NCI-H1436 treated with DMSO at 0.1 percent for 48 hours (cell line): ENCODE measurements around the gene EPC2.

Experiments
- DNase-seq: peaks from one replicate; lab custom pipeline; 2025; lab: John Stamatoyannopoulos, UW

The EPC2 gene, protein sequence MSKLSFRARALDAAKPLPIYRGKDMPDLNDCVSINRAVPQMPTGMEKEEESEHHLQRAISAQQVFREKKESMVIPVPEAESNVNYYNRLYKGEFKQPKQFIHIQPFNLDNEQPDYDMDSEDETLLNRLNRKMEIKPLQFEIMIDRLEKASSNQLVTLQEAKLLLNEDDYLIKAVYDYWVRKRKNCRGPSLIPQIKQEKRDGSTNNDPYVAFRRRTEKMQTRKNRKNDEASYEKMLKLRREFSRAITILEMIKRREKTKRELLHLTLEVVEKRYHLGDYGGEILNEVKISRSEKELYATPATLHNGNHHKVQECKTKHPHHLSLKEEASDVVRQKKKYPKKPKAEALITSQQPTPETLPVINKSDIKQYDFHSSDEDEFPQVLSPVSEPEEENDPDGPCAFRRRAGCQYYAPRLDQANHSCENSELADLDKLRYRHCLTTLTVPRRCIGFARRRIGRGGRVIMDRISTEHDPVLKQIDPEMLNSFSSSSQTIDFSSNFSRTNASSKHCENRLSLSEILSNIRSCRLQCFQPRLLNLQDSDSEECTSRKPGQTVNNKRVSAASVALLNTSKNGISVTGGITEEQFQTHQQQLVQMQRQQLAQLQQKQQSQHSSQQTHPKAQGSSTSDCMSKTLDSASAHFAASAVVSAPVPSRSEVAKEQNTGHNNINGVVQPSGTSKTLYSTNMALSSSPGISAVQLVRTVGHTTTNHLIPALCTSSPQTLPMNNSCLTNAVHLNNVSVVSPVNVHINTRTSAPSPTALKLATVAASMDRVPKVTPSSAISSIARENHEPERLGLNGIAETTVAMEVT

DNA sequence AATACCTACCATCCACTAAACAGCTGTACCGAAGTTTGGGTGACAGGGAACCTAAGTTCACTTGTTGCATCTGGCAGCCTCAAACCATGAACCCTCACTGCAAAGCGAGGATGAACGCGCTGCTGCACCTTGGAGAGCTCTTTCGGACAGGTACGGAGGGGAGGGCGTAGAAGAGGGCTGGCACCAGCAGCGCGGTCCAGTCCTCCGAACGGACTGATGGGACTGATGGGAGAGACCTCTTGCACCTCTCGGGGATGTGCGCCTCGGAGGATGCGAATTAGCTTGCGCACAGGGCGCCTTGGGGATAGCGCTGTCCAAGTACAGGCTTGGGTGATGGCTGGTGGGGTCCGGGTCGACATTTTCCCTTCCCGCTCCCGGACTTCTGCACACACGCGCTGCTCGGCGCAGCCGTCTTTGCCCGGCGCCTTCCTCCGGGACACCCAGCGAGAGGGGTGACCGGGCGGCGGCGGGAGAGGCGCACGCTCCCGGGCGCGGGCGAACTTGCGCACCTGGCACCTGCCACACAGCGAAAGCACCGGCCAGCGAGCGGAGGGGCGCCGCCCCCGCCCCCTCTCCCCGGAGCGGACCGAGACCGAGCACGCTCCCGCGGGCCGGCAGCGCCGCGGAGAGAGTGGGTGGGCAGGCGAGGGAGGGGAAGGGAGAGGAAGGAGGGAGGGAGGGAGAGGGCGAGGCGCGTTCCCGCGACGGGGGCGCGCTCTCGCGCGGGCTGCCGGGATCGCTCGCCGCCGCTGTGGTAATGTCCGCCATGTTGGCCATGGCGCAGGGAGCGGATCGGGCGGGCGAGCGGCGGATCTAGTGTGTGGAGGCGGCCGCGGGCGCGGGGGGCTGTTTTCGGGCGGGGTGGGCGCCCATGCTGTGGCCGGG lies at the start of gene EPC2:
Gene EPC2, plus strand, starts transcription at position 754 of the 885 bp plus-strand sequence. CDS start 267 bp downstream, outside the sequence.
- no peak for DNase-seq

DNA sequence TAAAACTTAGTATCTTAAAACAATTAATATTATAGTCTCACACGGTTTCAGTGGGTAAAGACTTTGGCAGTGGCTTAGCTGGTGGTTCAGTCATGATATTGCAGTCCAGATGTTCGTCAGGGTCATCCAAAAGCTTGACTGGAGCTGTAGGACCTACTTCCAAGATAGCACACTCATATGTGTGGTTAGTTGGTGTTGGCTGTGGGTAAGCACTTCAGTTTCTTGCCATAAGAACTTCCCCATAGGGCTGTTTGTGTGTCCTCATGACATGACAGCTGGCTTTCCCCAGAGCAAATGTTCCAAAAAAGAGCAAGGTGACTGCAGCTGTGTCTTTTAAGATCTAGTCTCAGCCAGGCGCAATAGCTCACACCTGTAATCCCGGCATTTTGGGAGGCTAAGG lies 48.5 kb upstream of the EPC2 start:
- no peak for DNase-seq

DNA sequence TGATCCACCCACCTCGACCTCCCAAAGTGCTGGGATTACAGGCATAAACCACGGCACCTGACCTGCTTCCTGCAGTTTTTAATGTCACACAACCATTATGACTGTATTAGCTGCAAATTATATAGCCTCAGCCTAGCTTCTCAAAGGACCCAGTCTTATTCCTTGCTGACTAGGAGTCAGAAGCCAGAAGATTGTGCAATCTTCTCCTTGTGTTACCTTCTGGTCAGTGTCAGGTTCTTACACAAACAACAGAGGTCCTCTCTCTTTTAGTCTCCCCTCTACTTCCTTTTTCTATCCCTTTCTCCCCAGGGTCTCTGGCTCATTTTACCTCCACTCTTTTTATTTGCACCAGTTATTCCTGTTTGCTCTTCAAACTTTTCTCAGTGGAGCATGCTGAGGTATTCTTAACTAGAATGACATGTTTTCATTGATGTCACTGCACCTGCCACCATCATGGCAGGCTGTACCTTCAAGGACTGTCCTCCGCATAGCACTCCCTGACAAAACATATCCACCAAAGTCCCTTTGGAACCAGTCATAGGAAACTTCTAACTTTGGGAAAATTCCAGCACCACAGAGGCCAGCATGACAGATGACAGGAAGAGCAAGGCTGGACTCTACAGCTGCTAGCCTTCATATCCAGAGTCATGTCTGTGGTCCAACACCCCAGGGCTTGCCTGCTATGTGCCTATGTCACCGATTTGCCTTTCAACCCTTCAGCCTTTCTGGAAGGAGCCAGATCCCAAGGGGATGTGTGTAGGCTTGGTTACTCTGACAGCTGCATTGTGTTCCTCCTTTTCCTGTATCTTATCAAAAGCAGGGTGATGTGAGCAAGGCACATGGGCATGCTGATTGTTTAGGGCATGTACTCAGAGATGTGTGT lies 45.2 kb upstream of the EPC2 start:
- no peak for DNase-seq

DNA sequence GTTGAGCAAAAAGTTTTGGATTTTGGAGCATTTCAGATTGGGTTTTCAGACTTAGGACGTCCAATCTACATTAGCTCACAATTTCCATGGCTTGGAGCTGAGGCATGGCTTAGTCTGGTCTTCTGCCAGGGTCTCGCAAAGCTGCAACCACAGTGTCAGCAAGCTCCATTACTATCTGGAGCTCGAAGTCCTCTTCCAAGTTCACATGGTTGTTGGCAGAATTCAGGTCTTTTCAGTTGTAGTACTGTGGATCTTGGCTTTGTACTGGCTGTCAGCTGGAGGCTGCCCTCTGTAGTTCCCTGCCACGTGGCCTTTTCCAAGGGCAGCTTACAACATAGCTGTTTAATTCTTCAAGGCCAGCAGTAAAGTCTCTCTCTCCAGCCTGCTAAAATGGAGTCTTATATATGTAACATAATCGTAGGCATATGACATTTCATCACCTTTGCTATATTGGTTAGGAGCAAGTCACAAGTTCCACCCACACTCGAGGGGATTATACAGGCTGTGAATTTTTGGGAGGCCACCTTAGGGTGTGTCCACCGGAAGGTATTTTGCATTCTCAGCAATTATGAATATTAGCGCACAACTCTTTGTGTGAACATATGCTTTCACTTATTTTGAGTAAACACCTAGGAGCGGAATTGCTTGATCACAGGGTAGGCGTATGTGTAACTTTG lies 41.5 kb upstream of the EPC2 start:
- no peak for DNase-seq

DNA sequence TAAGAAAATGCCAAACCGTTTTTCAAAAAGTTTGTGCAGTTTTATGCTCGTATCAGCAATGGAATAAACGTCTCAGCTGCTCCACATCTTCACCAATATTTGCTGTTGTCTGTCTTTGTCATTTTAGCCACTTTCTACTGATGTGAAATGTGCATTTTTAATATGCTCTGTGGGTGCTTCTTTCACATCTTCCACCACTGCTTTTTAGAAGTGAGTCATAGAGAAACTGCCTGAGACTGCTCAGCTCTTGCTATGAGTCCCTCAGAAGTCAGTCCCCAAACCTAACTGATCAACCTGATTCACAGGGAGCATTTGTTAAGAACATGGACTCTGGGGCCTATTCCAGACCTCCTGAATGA lies 41.0 kb upstream of the EPC2 start:
- DNase-seq, result no peak

DNA sequence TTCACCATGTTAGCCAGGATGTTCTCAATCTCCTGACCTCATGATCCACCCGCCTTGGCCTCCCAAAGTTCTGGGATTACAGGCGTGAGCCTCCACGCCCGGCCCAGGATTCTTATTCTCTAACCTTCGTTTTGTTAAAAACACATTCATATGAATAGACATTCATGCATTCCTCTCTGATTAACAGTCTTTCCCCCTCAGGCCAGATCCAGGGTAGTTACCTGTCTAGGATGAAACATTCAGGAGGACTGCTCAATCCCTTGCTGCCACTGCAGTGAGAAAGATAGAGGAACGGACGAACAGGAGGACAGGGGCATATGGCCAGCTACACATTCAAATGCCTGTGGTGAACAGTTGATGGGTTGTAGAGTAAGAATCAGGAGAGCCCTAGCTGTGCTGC lies 39.6 kb upstream of the EPC2 start:
- DNase-seq, result no peak

DNA sequence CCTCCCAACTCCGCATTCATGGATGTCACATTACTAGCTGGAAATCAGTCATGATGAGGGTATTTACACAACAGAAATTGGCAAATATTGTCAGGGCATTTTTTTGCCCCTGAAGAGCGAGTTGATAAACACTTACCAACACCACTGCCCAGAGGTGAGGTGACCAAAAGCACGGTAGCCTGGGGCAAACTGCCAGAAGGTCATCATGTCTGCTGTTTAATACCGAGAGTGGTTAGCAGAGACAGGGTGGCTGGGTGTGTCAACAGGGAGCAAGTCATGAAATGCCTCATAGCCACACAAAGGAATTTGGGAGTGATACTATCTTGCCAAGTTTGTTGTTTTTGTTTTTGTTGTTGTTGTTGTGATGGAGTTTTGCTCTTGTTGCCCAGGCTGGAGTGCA lies 37.0 kb upstream of the EPC2 start:
- DNase-seq, result no peak

DNA sequence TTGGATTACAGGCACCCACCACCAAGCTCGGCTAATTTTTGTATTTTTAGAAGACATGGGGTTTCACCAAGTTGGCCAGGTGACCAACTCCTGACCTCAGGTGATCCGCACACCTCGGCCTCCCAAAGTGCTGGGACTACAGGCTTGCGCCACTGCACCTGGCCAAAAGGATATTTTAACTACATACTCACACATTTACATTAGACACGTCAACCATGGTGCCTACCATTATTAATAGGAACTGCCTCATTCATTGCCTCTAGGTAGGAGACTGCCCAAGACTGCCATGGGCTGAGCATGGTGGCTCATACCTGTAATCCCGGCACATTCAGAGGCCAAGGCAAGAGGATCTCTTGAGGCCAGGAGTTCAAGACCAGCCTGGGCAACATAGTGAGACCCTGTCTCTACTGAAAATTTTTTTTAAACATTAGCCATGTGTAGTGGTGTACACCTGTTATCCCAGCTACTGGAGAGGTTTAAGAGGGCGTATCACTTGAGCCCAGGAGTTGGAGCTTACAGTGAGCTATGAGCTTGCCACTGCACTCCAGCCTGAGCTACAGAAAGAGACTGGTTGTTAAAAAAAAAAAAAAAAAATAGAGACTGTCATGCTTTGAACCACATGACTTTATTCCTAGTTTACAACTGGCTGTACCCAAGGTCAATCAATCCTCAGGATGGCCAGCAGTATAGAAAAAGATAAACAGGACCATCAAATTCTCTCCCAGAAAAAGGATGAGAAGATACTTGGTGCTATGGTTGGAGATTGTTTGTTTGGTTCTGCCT lies 31.1 kb upstream of the EPC2 start:
- no peak for DNase-seq

DNA sequence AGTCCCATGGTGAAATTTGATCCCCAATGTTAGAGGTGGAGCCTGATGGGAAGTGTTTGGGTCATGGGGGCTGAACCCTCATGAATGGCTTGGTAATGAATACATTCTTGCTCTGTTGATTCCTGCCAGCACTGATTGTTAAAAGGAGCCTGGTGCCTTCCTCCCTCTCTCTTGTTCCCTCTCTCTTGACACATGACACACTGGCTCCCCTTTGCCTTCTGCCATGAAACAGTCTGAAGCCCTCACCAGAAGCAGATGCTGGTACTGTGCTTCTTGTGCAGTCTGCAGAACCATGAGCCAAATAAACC lies 30.6 kb upstream of the EPC2 start:
- DNase-seq, result peak; percentile 29

DNA sequence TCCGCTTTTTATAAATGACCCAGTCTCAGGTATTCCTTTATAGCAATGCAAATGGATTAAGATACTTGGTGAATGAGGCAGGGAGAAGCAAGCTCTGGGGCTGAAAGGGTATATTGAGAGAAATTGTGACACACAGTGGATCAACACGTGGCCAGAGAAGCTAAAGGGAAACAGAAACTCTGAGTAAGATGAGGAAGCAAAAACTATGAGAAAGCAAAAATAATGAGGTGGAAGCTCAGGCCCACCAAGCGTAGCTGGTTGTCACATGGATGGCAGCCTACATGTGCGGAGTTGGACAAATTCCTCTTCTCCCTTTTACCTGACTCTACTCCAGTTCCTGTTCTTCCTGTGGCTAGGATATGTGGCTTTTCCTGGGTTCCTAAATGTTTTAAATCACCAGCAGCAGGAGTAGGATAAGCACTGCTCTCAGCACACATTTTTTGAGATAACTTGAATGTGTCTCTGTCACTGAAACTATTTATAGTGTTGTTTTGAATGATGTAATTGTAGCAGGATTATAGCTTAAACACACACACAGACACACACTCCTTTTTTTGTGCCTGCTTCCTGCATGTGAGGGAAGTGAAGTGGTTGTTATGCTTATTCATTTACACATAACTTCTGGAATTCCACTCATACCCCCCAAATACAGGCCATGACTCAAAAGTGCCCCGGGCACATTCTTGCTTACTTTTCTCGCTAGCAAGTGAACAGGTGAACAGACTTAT lies 30.1 kb upstream of the EPC2 start:
- DNase-seq, result no peak

DNA sequence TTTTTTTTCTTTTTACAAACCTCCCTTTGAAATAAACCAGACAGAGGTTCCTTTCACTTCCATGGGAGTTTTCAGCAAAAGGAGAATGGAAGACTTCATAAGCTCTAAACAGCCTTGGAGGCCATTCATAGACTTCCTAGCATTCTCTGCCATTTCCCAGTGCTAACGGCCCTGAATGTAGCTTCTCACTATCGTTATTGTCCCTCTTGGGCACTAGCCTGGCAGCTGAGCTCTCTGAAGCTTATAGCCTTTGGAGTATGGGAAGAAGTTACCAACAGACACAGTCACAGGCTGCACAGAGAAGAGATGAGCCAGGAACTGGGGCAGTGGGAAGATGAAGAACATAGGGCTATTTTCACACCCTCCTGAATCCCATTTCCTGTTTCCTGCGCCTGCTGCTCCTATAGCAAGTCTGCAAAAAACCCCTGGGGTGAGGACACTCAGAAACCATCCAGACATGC lies 29.1 kb upstream of the EPC2 start:
- no peak for DNase-seq

DNA sequence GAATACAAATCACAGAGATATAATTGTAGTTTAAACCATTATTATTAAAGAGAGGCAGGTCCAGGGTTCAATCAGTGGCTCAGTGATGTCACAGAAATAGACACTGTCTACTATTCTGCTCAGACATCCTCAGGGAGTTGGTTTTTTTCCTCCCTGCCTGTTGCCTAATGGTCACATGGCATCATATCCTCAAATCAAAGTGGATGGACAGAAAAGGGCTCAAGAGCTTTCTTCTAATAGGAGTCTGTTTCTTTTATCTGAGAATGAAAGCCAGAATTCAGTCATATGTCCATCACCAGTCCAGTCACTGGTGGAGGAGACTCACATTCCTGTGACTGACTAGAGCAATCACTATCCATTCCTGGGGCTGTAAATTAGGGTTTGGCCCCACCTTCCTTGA lies 27.9 kb upstream of the EPC2 start:
- no peak for DNase-seq

DNA sequence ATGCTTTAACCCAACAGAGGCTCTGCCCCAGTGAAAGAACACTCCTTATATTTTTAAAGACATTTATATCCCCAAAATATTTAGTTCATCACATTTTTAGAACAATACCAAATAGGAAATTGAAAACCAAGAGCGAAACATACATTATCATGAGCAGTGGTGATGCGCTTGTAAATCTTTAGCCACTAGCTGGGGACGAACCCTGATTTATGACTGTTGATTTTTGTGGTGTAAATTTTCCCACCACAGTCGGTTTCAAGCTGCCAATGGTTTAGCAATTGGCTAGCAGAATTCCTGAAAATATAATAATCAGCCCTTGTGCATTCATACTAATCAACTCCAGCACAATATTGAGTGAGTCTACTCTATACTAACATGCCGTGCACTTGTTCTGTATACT lies 27.3 kb upstream of the EPC2 start:
- DNase-seq, result no peak

DNA sequence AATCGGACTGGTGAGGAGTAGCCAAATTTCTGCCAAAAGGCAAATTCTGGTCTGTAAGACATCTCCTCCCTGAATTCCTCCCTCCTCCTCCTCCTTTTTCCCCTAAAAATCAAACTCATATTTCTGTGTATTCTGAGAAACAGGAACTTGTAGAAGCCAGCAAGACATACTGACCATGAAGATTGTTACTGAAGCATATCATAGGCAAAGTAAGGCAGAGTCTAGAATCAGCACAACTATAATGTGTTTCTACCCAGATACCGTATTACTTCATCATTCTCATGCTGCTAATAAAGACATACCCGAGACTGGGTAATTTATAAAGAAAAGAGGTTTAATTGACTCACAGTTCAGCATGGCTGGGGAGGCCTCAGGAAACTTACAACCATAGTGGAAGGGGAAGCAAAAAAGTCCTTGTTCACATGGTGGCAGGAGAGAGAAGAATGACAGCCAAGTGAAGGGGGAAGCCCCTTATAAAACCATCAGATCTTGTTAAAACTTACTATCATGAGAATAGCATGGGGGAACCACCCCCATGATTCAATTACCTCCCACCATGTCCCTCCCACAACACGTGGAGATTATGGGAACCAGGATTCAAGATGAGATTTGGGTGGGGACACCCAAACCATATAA lies 24.9 kb upstream of the EPC2 start:
- no peak for DNase-seq

DNA sequence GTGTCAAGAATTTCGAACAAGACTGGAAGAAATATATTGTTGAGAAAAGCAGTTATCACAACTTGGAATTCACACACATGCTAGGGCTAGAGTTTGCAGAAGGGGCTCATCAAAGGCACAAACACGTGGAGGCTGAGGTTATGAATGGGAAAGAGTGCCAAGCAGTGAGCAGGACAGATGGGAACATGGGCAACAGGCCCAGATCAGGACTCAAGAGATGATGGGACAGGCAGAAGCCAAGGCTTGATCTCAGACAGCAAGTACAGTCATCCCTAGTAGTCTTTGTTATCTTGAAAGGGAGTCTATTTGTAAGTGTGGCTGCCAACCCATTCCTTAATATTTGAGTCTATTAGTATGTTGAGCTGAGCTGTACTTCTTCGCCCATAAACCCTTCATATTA lies 22.2 kb upstream of the EPC2 start:
- DNase-seq, result no peak

DNA sequence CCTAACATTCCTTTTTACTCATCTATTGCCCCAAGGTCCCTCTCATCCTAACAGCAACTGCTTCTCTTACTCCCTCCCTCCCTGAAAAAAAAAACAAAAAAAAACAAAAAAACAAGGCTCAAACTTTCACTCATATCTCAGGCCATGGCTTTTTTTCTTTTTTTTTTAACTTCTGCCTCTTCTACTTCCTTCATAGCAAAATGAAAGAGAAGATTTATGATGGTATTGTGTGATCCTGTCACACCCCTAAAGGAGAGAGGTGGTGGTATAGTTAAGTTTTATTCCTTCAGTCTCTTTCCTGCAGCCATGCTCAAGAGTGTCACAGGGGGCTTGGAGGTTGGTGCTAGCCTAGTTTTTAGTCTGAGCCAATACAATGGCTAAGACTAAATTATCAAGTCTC lies 21.5 kb upstream of the EPC2 start:
- no peak for DNase-seq

DNA sequence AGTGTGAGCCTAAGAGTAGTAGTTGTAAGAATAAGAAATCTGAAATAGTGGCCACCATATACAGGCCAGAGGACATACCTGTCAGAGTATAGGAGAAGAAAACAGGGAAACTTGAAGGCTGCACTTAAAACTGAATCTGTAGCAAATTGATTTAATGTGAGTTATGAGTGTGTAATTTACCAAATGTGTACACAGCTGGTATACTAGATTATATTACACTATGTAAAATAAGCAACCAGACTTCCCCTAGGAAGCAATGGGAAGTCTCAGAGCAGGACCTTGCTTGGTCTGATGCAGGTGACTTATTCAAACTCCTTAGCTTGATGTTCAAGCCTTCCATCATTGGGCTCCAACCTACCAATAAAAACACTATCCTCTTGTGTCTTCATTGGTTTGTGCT lies 17.3 kb upstream of the EPC2 start:
- DNase-seq, result peak; percentile 38

DNA sequence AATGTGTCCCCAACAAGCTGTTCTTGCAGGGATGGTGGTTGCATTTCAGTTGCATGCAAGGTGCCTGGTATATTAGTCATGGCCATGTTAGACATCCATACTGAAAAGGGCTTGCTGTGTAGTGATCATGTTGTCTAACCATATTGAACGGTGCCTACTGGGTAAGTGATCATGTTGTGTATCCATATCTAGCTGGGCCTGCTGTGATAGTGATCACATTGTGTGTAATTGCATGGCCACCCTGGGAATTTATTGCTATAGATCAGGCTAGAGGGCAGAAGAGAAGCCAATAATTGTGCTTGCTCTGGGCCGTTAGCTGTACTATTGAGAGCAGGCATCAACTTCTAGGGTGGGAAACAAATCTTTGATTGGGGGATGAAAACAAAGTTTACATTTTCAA lies 9.8 kb upstream of the EPC2 start:
- DNase-seq, result no peak

DNA sequence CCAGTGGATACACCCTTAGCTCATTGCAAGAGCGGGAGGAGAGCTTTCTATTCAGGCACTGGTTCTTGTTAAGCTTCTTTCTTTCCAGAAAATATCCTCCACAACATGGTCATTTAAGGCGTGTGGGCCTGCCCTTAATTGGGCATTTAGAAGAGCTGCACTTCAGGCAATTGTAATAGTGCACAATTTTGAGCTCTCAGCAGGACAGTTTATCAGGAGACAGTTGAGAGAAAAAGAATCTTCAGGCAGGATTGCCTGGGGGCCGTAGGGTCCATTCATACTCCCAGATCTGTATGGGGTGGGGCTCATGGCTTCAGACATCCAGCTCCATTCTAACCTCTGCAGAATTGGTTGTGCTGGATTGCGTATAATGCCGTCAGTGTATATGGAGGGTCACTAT lies 6.0 kb upstream of the EPC2 start:
- no peak for DNase-seq
